Hepatocyte (in vitro differentiated cells): ENCODE measurements around the gene HES7. TPM values are rescaled to one million over a fixed set of nuclear protein-coding genes. Genes with fewer than 3 reads are reported as not detected.

Source experiments
- DNase-seq: peaks from one replicate; pipeline ENCODE4 v3.0.0-alpha.2; 2016; ENCODE audit warnings: low spot score
- H2AFZ ChIP-seq: fragments of 200-600 bp; sonication (generic); 2 replicates; pipeline ENCODE4 v1.6.0; 2016; ENCODE audit warnings: antibody characterized with exemption, mild to moderate bottlenecking
- H3K27ac ChIP-seq: fragments of 200-600 bp; sonication (generic); 2 replicates; pipeline ENCODE4 v1.5.1; 2016; ENCODE audit warnings: mild to moderate bottlenecking
- H3K27me3 ChIP-seq: fragments of 200-600 bp; sonication (generic); 2 replicates; pipeline ENCODE4 v1.6.1; 2016
- H3K36me3 ChIP-seq: fragments of 200-600 bp; sonication (generic); replicated peaks from 2 replicates; pipeline ENCODE4 v1.5.1; 2016; ENCODE audit warnings: low read depth; ENCODE audit not compliant: insufficient read depth
- H3K4me1 ChIP-seq: fragments of 200-600 bp; sonication (generic); 2 replicates; pipeline ENCODE4 v1.5.1; 2016; ENCODE audit warnings: mild to moderate bottlenecking, moderate library complexity; ENCODE audit not compliant: insufficient read depth
- H3K4me2 ChIP-seq: fragments of 200-600 bp; sonication (generic); 2 replicates; pipeline ENCODE4 v1.6.0; 2016
- H3K4me3 ChIP-seq: fragments of 200-600 bp; sonication (generic); 2 replicates; pipeline ENCODE4 v1.5.1; 2016; ENCODE audit warnings: mild to moderate bottlenecking
- H3K79me2 ChIP-seq: fragments of 200-600 bp; sonication (generic); 2 replicates; pipeline ENCODE4 v1.6.0; 2017; ENCODE audit warnings: mild to moderate bottlenecking
- H3K9me2 ChIP-seq: fragments of 200-600 bp; sonication (generic); replicated peaks from 2 replicates; pipeline ENCODE4 v1.6.0; 2017; ENCODE audit warnings: mild to moderate bottlenecking; ENCODE audit not compliant: insufficient read depth
- H3K9me3 ChIP-seq: fragments of 200-600 bp; sonication (generic); 2 replicates; pipeline ENCODE4 v1.5.1; 2016; ENCODE audit warnings: low read depth, mild to moderate bottlenecking
- H4K20me1 ChIP-seq: fragments of 200-600 bp; sonication (generic); 2 replicates; pipeline ENCODE4 v1.6.0; 2016; ENCODE audit warnings: mild to moderate bottlenecking; ENCODE audit not compliant: insufficient read depth, poor library complexity, severe bottlenecking
- CTCF ChIP-seq: fragments of 200-600 bp; sonication (generic); IDR thresholded peaks from 2 replicates; pipeline ENCODE4 v1.5.1; 2016; ENCODE audit warnings: antibody characterized with exemption, mild to moderate bottlenecking; ENCODE audit not compliant: poor library complexity
- EZH2 ChIP-seq: fragments of 200-600 bp; sonication (generic); IDR thresholded peaks from 2 replicates; pipeline ENCODE4 v1.6.1; 2016; ENCODE audit warnings: antibody characterized with exemption, mild to moderate bottlenecking, borderline replicate concordance
- EZH2phosphoT487 ChIP-seq: fragments of 200-600 bp; sonication (generic); IDR thresholded peaks from one replicate; pipeline ENCODE4 v1.6.1; 2018; ENCODE audit warnings: antibody characterized with exemption, mild to moderate bottlenecking, low read depth, moderate library complexity; ENCODE audit not compliant: unreplicated experiment, severe bottlenecking
- WGBS: methylation state at CpG from one replicate; pipeline ENCODE4 v1.1.6; 2016; ENCODE audit warnings: low lambda C conversion rate; ENCODE audit errors: missing lambda C conversion rate; 5-methylcytosine and 5-hydroxymethylcytosine counted together
- polyA plus RNA-seq: library from polyadenylated mRNA; unstranded; fragments of >200 nt; fragmentation: Nextera tagmentation; extraction: Ambion mirVana; gene quantifications from 2 replicates; pipeline ENCODE4 v1.2.1, GENCODE V29; 2016
- total RNA-seq: library from RNA; depleted of rRNA; stranded (reverse); fragments of >200 nt; gene quantifications from 2 replicates; pipeline ENCODE4 v1.2.3, GENCODE V29; 2014

HES7 gene
- total and polyA plus RNA-seq, 2 experiments from 2014 or later: not detected

GRCh38 chr17:8152112-8152775, 28.3 kb upstream of the HES7 start, which contains the start of gene PER1:
Gene PER1, minus strand, starts transcription at chr17:8152404. Its CDS starts 1,698 bp downstream, at chr17:8150706.
- no peaks in the 10 kb centered on the region for H3K9me3 ChIP-seq
- no peak within 1 kb of the TSS for H2AFZ ChIP-seq
- H4K20me1 ChIP-seq: peaks cover 43% of the 10 kb centered on the region
- no peaks in the 10 kb centered on the region for H3K27me3 ChIP-seq
- TF ChIP-seq CTCF: no peak
- no peak for TF ChIP-seq EZH2
- no peak for TF ChIP-seq EZH2phosphoT487
- H3K27ac ChIP-seq: peak within 1 kb of the TSS; percentile 99
- no peaks in the 10 kb centered on the region for H3K9me2 ChIP-seq
- peak within 1 kb of the TSS; percentile 87 for H3K4me2 ChIP-seq
- DNase-seq: peak; percentile 97
- WGBS: 9% methylated on average over 22 of the region's 42 CpGs
- peak within 1 kb of the TSS; percentile 62 for H3K4me3 ChIP-seq
- H3K4me1 ChIP-seq: peaks cover 33% of the 10 kb centered on the region
- no peaks in the 10 kb centered on the region for H3K36me3 ChIP-seq
- H3K79me2 ChIP-seq: peaks cover 53% of the 10 kb centered on the region

DNA sequence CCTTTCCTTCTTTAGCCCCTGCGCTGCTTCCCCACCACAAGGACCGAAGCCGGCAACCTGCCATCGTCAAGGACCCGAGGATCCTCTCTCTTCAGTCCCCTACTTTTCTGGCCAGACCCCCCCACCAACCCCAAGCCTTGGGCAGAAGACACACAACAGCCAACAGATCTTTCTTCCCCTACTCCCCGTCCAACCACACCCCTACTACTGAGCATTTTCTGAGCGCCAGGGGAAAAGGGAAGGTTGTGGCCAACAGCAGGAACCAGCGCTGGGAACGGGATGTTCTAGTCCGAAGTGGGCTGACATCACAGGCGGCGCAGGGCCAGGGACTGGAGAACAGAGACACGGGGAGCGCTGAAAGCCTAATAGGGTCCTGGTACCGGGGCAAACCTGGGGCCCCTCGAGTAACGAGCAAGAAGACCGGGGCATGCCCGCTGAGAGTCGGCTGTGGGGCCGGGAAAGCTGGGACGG, 27.8 kb upstream of the HES7 start:
- Histone ChIP-seq H3K36me3 (no peaks in the 10 kb centered on the region), H3K27me3 (no peaks in the 10 kb centered on the region), H3K9me2 (no peaks in the 10 kb centered on the region), H3K4me1 (peaks cover 30% of the 10 kb centered on the region), H4K20me1 (peaks cover 49% of the 10 kb centered on the region), H3K27ac (peak overlapping the region; percentile 99), H3K4me2 (peak overlapping the region; percentile 87), H3K9me3 (no peaks in the 10 kb centered on the region), H2AFZ (no peak overlapping the region), H3K4me3 (peak overlapping the region; percentile 62), H3K79me2 (peaks cover 53% of the 10 kb centered on the region)
- TF ChIP-seq EZH2 (no peak), CTCF (no peak), EZH2phosphoT487 (no peak)
- DNase-seq: peak; percentile 78
- 1% methylated on average over 22 of the region's 22 CpGs for WGBS

DNA sequence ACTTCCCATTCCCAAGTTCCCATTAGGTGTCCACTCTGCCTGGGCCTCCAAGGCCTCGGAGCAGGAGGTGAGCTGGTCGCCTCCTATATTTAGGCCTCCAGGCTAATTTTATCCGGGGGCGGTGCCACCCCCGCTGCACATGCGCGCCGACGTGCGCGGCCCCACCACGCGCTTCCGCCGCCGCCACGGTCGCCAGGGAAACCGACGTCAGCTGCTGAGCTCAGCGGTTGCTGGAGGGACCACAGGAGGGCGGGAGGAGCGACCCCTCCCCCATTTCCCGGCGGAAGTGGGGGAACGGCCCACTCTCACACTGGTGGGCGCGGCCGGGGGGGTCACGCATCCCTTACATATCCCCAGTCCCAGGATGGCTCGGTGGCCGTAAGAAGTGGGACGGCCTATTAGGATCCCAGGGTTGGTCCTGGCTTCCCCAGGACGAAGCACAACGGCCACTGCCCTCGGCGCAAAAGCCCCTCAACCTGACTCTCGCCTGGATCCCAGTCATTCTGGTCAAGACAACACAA, 27.3 kb upstream of the HES7 start:
- no peak overlapping the region for H2AFZ ChIP-seq
- no peaks in the 10 kb centered on the region for H3K9me2 ChIP-seq
- peak overlapping the region; percentile 87 for H3K4me2 ChIP-seq
- no peaks in the 10 kb centered on the region for H3K36me3 ChIP-seq
- H3K4me1 ChIP-seq: peaks cover 30% of the 10 kb centered on the region
- H3K9me3 ChIP-seq: no peaks in the 10 kb centered on the region
- H4K20me1 ChIP-seq: peaks cover 54% of the 10 kb centered on the region
- TF ChIP-seq CTCF (no peak), EZH2 (no peak), EZH2phosphoT487 (no peak)
- H3K79me2 ChIP-seq: peaks cover 53% of the 10 kb centered on the region
- peak; percentile 93 for DNase-seq
- H3K27ac ChIP-seq: peak overlapping the region; percentile 99
- H3K27me3 ChIP-seq: no peaks in the 10 kb centered on the region
- 2% methylated on average over 37 of the region's 38 CpGs for WGBS
- peak overlapping the region; percentile 62 for H3K4me3 ChIP-seq
